NCI-H2227 (cell line): ENCODE measurements around the gene MGLL.
A peak's percentile ranks its signal among the peaks of the same experiment; 100 is the strongest.

Experiments
- DNase-seq: peaks from one replicate; lab custom pipeline; 2025; ENCODE audit not compliant: unreplicated experiment; lab: John Stamatoyannopoulos, UW

Gene MGLL

GRCh38 chr3:127760361-127760760 lies 62.0 kb downstream of the MGLL start:
- DNase-seq: no peak

GRCh38 chr3:127759826-127760225 lies 62.5 kb downstream of the MGLL start:
- DNase-seq: peak; percentile 35

GRCh38 chr3:127758013-127758412 lies 64.3 kb downstream of the MGLL start:
- DNase-seq: no peak

- no peak for DNase-seq
Measured at GRCh38 chr3:127755305-127755681, 67.0 kb downstream of the MGLL start.

GRCh38 chr3:127754411-127755304 lies 67.7 kb downstream of the MGLL start:
- no peak for DNase-seq

GRCh38 chr3:127753898-127754410 lies 68.4 kb downstream of the MGLL start:
- DNase-seq: no peak

- no peak for DNase-seq
Measured at GRCh38 chr3:127753338-127753737, 69.0 kb downstream of the MGLL start.

- no peak for DNase-seq
Measured at GRCh38 chr3:127751782-127752181, 70.5 kb downstream of the MGLL start.

DNA sequence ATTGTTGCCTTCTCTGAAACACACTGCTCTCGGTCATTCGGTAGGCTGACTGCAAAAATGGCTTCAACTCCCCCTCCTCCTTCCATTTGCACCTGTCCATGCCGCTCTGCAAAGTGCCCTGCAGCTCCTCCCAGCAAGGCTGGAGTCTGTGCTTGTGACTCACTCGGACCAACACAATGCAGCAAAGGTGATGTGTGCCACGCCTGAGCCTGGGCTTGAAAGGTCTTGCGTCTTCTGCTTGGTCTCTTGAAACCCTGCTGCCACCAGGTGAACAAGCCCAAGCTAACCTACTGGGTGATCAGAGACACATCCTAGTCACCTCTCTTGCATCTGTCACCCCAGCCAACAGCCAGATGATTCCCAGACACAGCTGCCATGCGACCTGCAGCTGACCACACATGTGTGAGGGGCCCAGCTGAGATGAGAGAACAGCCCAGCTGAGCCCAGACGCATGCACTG lies 71.1 kb downstream of the MGLL start:
- DNase-seq: no peak

DNA sequence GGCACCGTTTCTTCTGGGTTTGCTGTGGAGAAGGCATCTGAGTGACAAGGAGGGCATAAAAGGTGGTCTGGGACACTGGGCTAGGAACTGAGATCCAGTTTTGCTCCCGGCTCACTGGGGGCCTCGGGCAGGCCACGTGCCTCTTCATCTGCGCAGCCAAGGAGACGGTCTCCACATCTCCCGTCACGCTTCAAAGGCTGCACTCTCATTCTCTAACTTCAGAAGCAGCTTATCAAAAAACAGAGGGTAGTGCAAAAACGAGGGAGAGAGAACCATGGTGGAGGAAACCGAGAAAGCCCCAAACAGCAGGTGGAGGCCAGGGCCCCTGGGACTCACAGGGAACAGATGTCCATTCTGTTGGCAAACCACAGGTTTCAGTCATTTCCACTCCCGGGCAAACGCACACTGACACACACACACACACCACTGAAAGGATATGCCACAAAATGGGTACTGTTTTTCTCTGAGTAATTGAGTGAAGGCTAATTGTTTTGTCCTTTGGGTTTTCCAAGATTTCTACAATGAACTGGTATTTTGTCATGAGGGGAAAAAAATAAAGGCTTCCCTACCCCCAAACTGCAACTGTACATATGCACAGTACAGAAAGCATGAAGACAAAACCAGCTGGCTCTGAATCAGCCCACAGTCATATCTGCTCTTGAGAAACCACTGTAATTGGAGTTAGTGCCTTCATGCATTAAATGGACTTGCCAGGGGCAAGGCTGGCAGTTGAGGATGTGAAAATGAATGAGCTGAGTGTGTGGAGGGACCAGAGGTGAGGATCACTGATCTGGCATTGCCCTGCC lies 71.9 kb downstream of the MGLL start:
- DNase-seq: no peak

GRCh38 chr3:127749787-127750225 lies 72.5 kb downstream of the MGLL start:
- DNase-seq: no peak

DNA sequence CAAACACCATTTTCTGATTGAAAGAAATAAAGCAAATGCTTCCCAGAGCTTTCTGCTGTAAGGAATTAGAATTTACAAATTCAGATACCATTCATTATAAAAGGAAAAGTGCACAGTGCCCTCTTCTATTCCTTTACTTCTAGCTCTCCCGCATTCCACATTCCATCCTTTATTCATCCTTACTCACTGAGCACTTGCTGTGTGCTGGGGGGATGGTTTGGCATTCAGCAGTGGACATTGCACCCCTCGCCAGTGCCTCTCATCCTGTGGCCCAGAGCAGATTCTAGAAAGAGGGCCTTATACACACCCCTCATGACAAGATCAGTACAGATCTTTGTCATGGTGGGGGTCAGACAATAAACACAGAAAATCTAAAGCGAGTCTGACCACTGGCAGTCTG lies 73.0 kb downstream of the MGLL start:
- no peak for DNase-seq

DNA sequence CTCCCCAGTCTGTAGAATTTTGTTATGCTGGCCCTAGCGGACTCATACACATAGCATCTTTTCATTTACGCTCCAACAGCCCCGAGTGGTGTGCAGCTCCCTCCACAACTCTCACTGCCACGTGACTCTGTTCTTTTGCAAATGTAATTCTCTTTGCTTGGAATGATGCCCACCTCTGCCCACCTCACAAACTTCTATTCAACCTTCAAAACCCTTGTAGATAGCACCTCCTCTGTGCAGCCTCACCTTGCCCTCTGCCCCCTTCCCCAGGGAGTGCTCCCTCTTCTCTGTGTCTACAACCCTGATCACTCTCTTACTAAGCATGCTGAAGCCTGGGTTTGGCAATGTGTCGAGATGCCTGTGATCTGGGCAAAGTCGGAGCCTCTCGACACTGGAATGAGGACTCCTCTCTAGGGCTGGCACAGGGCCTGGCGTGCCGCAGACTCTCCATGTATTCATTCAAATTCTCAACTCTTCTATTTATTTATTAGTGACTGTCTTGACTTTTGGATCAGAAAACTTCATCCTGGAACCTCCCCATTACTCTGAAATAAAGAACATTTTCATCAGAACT lies 73.5 kb downstream of the MGLL start:
- DNase-seq: no peak

- DNase-seq: no peak
Measured at GRCh38 chr3:127747751-127748521, 74.4 kb downstream of the MGLL start.

DNA sequence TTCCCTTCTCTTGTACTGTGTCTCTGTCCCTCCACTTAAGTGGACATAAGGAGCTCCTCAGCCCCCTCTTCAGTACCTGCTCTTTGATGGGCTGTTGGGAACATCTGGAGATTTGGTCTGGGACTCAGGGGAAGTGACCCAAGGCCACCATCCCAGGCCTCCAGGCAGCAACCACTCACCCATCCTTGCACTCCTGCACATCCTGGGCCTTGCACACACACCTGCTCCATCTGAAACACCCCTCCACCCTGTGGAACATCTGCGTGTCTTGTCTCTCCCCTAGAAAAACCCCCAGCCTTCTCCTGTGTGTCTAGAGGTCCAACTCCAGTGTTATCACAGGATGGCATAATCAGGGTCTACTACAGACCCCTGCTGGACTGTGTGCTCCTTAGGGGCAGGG lies 75.2 kb downstream of the MGLL start:
- no peak for DNase-seq

DNA sequence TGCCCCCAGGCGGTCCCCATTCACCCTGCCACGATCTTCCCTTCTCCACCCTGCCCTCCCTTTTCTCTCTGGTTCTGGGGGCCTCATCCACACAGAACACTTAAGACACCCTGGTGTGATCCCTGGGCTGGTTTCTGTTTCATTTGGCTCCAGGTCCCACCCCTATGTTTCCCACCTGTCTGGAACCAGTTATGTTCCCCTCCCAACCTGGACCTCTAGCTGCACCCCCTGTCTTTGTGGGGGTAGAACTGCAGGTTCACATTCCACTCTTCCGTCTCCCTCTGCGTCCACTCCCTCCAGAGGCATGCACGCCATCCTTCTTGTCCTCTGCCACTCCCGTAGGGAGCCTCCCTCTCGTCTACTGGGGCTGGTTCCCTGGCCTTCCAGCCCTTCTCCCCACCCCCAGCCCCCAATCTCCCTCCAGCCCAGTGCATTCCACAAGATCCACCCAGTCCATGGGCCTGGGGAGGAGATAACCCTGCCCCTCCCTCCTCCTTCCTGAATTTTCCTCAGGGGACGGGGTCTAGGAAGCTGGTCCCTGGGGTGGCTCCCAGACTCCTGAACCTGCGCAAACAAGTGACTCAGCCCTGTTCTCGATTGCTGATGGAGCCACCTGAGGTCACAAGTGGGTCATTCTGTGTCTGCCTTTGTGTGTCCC lies 75.8 kb downstream of the MGLL start:
- no peak for DNase-seq

GRCh38 chr3:127745656-127746399 lies 76.5 kb downstream of the MGLL start:
- no peak for DNase-seq

DNA sequence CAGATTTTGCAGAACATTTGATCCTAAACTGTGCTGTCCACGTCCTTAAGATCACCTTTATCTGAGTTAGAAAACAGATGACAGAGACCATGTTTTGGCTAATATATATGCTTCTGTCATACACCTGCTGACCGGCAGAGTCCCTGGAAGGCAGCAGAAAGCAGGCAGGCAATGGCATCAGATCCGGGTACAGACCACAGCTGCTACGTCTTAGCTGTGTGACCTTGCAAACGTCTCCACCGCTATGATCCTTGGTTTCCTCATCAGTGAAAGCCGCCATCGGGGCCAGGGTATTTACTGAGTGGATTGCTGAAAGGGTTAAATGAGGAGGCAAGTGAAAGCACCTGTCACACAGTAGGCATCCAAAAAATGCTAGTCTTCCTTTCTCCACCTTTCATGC lies 77.4 kb downstream of the MGLL start:
- no peak for DNase-seq

GRCh38 chr3:127744253-127744815 lies 78.0 kb downstream of the MGLL start:
- DNase-seq: no peak
